Fibroblast of villous mesenchyme (primary cell): ENCODE results near the gene TDRD9. TPM values are rescaled to one million over a fixed set of nuclear protein-coding genes. Genes with fewer than 3 reads are reported as not detected.

Source experiments
- DNase-seq: peaks from one replicate; pipeline ENCODE4 v3.0.0-alpha.2; 2010; ENCODE audit warnings: low read depth
- H3K4me3 ChIP-seq: 2 replicates; pipeline ENCODE4 v1.5.1; 2011; ENCODE audit warnings: low read depth, mild to moderate bottlenecking, low read length
- small RNA-seq: library from RNA; depleted of rRNA; stranded (forward); fragments of <200 nt; gene quantifications from one replicate; pipeline ENCODE3, GENCODE V24; 2012
- total RNA-seq: library from RNA; depleted of rRNA; stranded (reverse); fragments of >200 nt; gene quantifications from 2 replicates; pipeline ENCODE4 v1.2.3, GENCODE V29; 2012
- TF ChIP-seq, protein P1 (sequence below): IDR thresholded peaks from 2 replicates; pipeline ENCODE4 v1.5.1; 2012; ENCODE audit warnings: low read depth, mild to moderate bottlenecking, low read length; ENCODE audit not compliant: insufficient read depth

TDRD9 gene
- total RNA-seq, 1 donor, result 0.86 TPM

DNA sequence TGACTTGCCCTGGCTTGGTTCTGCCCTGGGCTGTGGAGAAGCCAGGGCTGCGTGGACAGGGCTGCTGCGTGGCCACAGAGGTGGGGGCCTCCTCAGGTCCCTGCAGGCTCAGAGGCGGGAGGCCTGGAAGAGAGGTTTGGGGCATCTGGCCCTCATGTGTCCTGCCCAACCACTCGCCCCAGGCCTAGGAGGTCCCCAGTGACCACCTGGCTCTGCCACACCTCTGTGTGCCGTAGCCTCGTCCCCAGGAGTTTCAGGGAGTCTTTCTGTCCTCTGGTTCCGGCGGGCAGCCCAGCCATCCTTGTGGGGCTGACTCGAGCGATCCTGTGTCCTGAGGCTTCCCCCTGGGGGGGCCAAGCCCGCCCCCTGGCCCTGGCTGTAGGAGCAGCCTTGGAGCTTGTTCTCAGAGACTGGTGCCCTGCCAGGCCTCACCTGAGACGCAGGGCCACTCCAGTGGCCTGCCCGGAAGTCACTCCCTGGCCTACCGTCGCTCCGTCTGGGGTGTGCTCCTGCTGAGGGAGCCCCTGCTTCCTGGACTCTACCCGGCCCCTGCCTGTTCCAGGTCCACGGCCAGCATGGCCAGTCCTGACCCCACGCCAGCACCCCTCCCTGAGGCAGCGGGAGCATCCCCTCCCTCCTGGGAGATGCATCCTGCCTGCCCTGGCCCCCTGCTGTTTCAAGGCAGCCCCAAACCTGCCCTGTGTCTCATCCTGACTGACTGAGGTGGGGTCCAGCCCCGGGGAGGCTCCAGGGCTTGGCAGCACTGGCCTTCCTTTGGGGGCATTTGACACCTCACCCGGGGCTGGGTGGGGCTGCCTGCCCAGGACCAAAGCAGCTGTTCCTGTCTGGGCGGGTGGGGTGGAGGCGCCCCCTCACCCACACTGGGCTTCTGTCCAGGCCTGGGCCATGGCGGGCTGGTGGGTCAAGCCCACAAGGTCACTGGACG is 171.1 kb downstream of the TDRD9 start:
- TF ChIP-seq, protein P1, sequence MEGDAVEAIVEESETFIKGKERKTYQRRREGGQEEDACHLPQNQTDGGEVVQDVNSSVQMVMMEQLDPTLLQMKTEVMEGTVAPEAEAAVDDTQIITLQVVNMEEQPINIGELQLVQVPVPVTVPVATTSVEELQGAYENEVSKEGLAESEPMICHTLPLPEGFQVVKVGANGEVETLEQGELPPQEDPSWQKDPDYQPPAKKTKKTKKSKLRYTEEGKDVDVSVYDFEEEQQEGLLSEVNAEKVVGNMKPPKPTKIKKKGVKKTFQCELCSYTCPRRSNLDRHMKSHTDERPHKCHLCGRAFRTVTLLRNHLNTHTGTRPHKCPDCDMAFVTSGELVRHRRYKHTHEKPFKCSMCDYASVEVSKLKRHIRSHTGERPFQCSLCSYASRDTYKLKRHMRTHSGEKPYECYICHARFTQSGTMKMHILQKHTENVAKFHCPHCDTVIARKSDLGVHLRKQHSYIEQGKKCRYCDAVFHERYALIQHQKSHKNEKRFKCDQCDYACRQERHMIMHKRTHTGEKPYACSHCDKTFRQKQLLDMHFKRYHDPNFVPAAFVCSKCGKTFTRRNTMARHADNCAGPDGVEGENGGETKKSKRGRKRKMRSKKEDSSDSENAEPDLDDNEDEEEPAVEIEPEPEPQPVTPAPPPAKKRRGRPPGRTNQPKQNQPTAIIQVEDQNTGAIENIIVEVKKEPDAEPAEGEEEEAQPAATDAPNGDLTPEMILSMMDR, result no peak
- DNase-seq, result no peak
- no peak overlapping the region for H3K4me3 ChIP-seq

GRCh38 chr14:104100171-104101085 is 172.2 kb downstream of the TDRD9 start:
- TF ChIP-seq, protein P1, result no peak
- H3K4me3 ChIP-seq, result no peak overlapping the region
- no peak for DNase-seq

DNA sequence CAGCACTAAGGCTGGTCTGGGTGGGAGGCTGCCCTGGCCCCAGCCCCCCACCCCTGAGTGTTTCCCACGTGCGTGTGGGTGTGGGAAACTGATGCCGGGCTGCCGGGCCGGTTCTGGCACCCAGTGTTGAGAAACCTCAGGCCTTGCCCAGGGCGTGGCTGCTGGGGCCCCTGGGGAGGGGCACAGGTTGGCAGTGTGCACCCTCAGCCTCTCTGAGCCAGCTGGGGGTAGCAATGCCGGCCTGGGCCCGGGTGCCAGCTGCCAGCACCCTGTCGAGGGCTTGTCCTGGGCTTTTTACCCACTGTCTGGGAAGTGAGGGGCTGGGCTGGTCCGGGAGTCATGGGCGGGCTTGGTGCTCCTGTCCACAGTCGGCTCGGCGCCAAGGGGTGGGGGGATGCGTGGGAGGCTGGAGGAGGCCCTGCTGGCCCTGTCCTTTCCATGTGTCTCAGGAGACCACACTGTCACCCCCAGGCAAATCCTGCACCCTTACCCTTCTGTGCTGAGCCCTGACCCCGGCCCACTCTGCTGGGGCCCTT is 172.9 kb downstream of the TDRD9 start:
- H3K4me3 ChIP-seq, result no peak overlapping the region
- no peak for DNase-seq

GRCh38 chr14:104101651-104102281 is 173.5 kb downstream of the TDRD9 start:
- TF ChIP-seq, protein P1, result no peak
- no peak for DNase-seq

More for the DNA sequence above, 172.9 kb downstream of the TDRD9 start:
- TF ChIP-seq, protein P1, result no peak

More at GRCh38 chr14:104101651-104102281, 173.5 kb downstream of the TDRD9 start:
- no peak overlapping the region for H3K4me3 ChIP-seq

Small RNA genes within 50 kb of the gene (small RNA-seq; reads per million reads assigned to genes)
- 0.28 reads per million for gene RN7SL634P

Other genes with a start within 250 kb of the TDRD9 start
- 10.0 and 11.7 TPM in 2 replicates for gene XRCC3, start 213.0 kb upstream of the TDRD9 start, total RNA-seq
- gene ZFYVE21, start 212.6 kb upstream of the TDRD9 start, total RNA-seq, result 35.1 and 53.5 TPM in 2 replicates
- gene PPP1R13B, start 80.9 kb upstream of the TDRD9 start, total RNA-seq, result 3.5 and 7.3 TPM in 2 replicates
- gene RD3L, start 14.1 kb downstream of the TDRD9 start, total RNA-seq, result not detected in 2 replicates
- not detected in 2 replicates for gene ASPG, start 157.2 kb downstream of the TDRD9 start, total RNA-seq
- under 0.01 TPM in 2 replicates for gene KIF26A, start 210.1 kb downstream of the TDRD9 start, total RNA-seq